ENCODE data around the gene THOC6.

- no peak for TF ChIP-seq POLR2A (IDR thresholded peaks at IDR 0.05; ENCODE audit: low read depth, low read length)
- no peak for TF ChIP-seq TAF1 (IDR thresholded peaks at IDR 0.05; ENCODE audit: low read depth, low read length)
- no peak for TF ChIP-seq POLR2AphosphoS5 (IDR thresholded peaks at IDR 0.05; ENCODE audit: low read depth, low read length)
- TF ChIP-seq PAX5 (IDR thresholded peaks at IDR 0.05; ENCODE audit: insufficient read depth, low read length, severe bottlenecking), result no peak
- TF ChIP-seq SPI1 (IDR thresholded peaks at IDR 0.05; ENCODE audit: low read depth, low read length), result no peak
- TF ChIP-seq POU2F2 (IDR thresholded peaks at IDR 0.05; ENCODE audit: low read depth, low read length), result no peak
Observed at GRCh38 chr16:3070608-3071111, 46.8 kb downstream of the THOC6 start.

All from GM12891 (cell line).